Pancreas (tissue), 10 donors: ENCODE results near the gene CLDN4. TPM values are rescaled to one million over a fixed set of nuclear protein-coding genes. Genes with fewer than 3 reads are reported as not detected.

Experiments
- ATAC-seq, 4 donors: fragments of 200-7000 bp; cut with Tn5 transposase; one replicate each; pipeline versions ENCODE4 v1.8.0 to v1.9.1; 2020; ENCODE audit warnings: mild to moderate bottlenecking in 4 of 4, moderate library complexity in 4 of 4
- DNase-seq, 6 donors: peaks; one replicate each; pipeline ENCODE4 v3.0.0-alpha.2; 2020
- FAIRE-seq: peaks from 2 replicates; lab custom pipeline; 2012; peaks lifted over from hg19 to GRCh38; lab: Jason Lieb, UNC
- H3K27ac ChIP-seq, 4 donors: fragments of 200-600 bp; sonication (generic); 1 replicate in 3 of 4; 2 replicates in 1 of 4; pipeline versions ENCODE4 v1.5.0 to v1.8.0; 2020
- H3K27me3 ChIP-seq, 4 donors: fragments of 200-600 bp; one replicate each; pipeline ENCODE4 v1.8.0; 2021
- H3K36me3 ChIP-seq, 3 donors: fragments of 200-600 bp; sonication (generic) in 1 of 3; one replicate each; pipeline versions ENCODE4 v1.5.0 to v1.8.0; 2020 to 2021
- H3K4me1 ChIP-seq, 3 donors: fragments of 200-600 bp; one replicate each; pipeline ENCODE4 v1.8.0; 2021
- H3K4me3 ChIP-seq, 4 donors: fragments of 200-600 bp; sonication (generic) in 2 of 4; one replicate each; pipeline versions ENCODE4 v1.5.0 to v1.8.0; 2020 to 2021
- H3K9me3 ChIP-seq, 4 donors: fragments of 200-600 bp; one replicate each; pipeline ENCODE4 v1.8.0; 2021
- CTCF ChIP-seq, 4 donors: fragments of 200-600 bp; sonication (generic) in 3 of 4; IDR thresholded peaks; one replicate each; pipeline versions ENCODE4 v1.5.0 to v1.8.0; 2021; ENCODE audit warnings: antibody characterized with exemption in 4 of 4
- WGBS, 2 donors: extraction: QIAGEN DNeasy Blood & Tissue Kit; methylation state at CpG; one replicate each; pipeline ENCODE4 v1.1.7; 2013; 5-methylcytosine and 5-hydroxymethylcytosine counted together
- intact Hi-C, 3 donors: fragments of 100-400 bp; cut with DNase I; formaldehyde crosslinking; loops; one replicate each; pipeline versions ENCODE4 v1.11.1 to v1.14.2; 2022
- polyA plus RNA-seq, 2 donors: library from polyadenylated mRNA; stranded (reverse); fragments of 200-250 nt; gene quantifications; one replicate each; pipeline ENCODE4 v1.2.3, GENCODE V29; 2013
- total RNA-seq, 6 donors: library from RNA; stranded (reverse); fragmentation: NEBNext Ultra II Directional in 4 of 6; extraction: Animal tissue kit (Norgen Biotek cat#: 25700) in 4 of 6; gene quantifications; one replicate each; pipeline versions ENCODE4 v1.2.1 to v1.2.4, GENCODE V29; 2021 to 2023
- donor health status: healthy with polysubstance abuse.
- donor health status: DM: no; HTN: no; CAD: no; lungs with moderate emphysema.
- donor health status: DM: no; HTN: no; CAD: no.
- donor health status: control.
- donor health status: control.
- donor health status: Bipolar disorder and iron deficiency.
- donor health status: DM: yes; HTN: yes; CAD: no.
- donor health status: DM: no; HTN: no; CAD: no.
- donor health status: DM: no; HTN: no; CAD: no.
- donor health status: DM: yes; HTN: yes; CAD: no.

Gene CLDN4
- total and polyA plus RNA-seq, 8 donors = 47.8 to 150 (median 71.9) TPM

- 82 to 86% methylated on average over 11 of the region's 11 CpGs for WGBS, 2 donors
- intact Hi-C loops = loop anchor here in 2 of 3 donors (10.0 kb wide), 2 partner anchors 344 to 534 kb away; no protein-coding TSS in a partner anchor
- no peak within 1 kb of the TSS for H3K4me3 ChIP-seq
- H3K4me1 ChIP-seq = no peaks in the 10 kb centered on the region
- no peaks in the 10 kb centered on the region for H3K9me3 ChIP-seq
- no peak for ATAC-seq
- DNase-seq = peak in 1 of 6 donors; percentile 5
- no peak within 1 kb of the TSS for H3K27ac ChIP-seq
- FAIRE-seq = no peak
- H3K36me3 ChIP-seq = no peaks in the 10 kb centered on the region
- no peaks in the 10 kb centered on the region for H3K27me3 ChIP-seq
- TF ChIP-seq CTCF (IDR thresholded peaks at IDR 0.05) = no peak
These were observed 30.1 kb downstream of the CLDN4 start, which contains the start of gene TMEM270 for GRCh38 chr7:73860859-73861258. Gene TMEM270 (plus strand): TSS chr7:73861159. CDS start chr7:73861195, 36 bp downstream.

GRCh38 chr7:73861305-73861704 lies 30.5 kb downstream of the CLDN4 start:
- intact Hi-C loops = loop anchor here in 2 of 3 donors (10.0 kb wide), 2 partner anchors 343 to 533 kb away; no protein-coding TSS in a partner anchor
- no peak overlapping the region for H3K27ac ChIP-seq

GRCh38 chr7:73864981-73865711 lies 34.4 kb downstream of the CLDN4 start:
- intact Hi-C loops = loop anchor here in 2 of 3 donors (5.0 to 10.0 kb wide), 3 partner anchors 162 to 530 kb away; partner anchors contain the start of gene ELN (in 1 of the 2)
- 68 to 69% methylated on average over 8 of the region's 8 CpGs for WGBS, 2 donors
- H3K9me3 ChIP-seq = no peaks in the 10 kb centered on the region
- DNase-seq (no peak), ATAC-seq (no peak), FAIRE-seq (no peak)
- no peaks in the 10 kb centered on the region for H3K27me3 ChIP-seq
- TF ChIP-seq CTCF (IDR thresholded peaks at IDR 0.05) = no peak
- no peaks in the 10 kb centered on the region for H3K36me3 ChIP-seq
- H3K4me1 ChIP-seq = no peaks in the 10 kb centered on the region
- H3K4me3 ChIP-seq = no peak overlapping the region
- no peak overlapping the region for H3K27ac ChIP-seq

More at GRCh38 chr7:73861305-73861704, 30.5 kb downstream of the CLDN4 start:
- no peak for DNase-seq
- Histone ChIP-seq H3K27me3 (no peaks in the 10 kb centered on the region), H3K4me1 (no peaks in the 10 kb centered on the region), H3K4me3 (no peak overlapping the region), H3K36me3 (no peaks in the 10 kb centered on the region), H3K9me3 (no peaks in the 10 kb centered on the region)
- no peak for TF ChIP-seq CTCF (IDR thresholded peaks at IDR 0.05)
- WGBS, 2 donors = 90 to 92% methylated on average over 12 of the region's 12 CpGs
- ATAC-seq = no peak
- FAIRE-seq = no peak

GRCh38 chr7:73865738-73866445 lies 35.1 kb downstream of the CLDN4 start:
- H3K4me1 ChIP-seq = no peaks in the 10 kb centered on the region
- H3K9me3 ChIP-seq = no peaks in the 10 kb centered on the region
- no peaks in the 10 kb centered on the region for H3K27me3 ChIP-seq
- DNase-seq = peak in 1 of 6 donors; percentile 53
- no peak for FAIRE-seq
- intact Hi-C loops = loop anchor here in 2 of 3 donors (5.0 to 10.0 kb wide), 3 partner anchors 161 to 529 kb away; partner anchors contain the start of gene ELN (in 1 of the 2)
- WGBS, 2 donors = 55 to 63% methylated on average over 6 of the region's 6 CpGs
- no peak overlapping the region for H3K27ac ChIP-seq
- peak; percentile 7 to 47 (median 32) for TF ChIP-seq CTCF (IDR thresholded peaks at IDR 0.05)
- no peak overlapping the region for H3K4me3 ChIP-seq
- ATAC-seq = peak in 3 of 4 donors; percentile 80 to 89 (median 87)
- no peaks in the 10 kb centered on the region for H3K36me3 ChIP-seq
